ENCODE results near the gene DCAF8. TPM values are rescaled to one million over a fixed set of nuclear protein-coding genes. Genes with fewer than 3 reads are reported as not detected.
A peak's percentile ranks its signal among the peaks of the same experiment; 100 is the strongest.
"Not testable (repeated sequence)": the region's sequence is repeated elsewhere in the genome, so short reads cannot be mapped to it uniquely, and the experiment has no call there.

DCAF8 gene
- 142 TPM for total RNA-seq

DNA sequence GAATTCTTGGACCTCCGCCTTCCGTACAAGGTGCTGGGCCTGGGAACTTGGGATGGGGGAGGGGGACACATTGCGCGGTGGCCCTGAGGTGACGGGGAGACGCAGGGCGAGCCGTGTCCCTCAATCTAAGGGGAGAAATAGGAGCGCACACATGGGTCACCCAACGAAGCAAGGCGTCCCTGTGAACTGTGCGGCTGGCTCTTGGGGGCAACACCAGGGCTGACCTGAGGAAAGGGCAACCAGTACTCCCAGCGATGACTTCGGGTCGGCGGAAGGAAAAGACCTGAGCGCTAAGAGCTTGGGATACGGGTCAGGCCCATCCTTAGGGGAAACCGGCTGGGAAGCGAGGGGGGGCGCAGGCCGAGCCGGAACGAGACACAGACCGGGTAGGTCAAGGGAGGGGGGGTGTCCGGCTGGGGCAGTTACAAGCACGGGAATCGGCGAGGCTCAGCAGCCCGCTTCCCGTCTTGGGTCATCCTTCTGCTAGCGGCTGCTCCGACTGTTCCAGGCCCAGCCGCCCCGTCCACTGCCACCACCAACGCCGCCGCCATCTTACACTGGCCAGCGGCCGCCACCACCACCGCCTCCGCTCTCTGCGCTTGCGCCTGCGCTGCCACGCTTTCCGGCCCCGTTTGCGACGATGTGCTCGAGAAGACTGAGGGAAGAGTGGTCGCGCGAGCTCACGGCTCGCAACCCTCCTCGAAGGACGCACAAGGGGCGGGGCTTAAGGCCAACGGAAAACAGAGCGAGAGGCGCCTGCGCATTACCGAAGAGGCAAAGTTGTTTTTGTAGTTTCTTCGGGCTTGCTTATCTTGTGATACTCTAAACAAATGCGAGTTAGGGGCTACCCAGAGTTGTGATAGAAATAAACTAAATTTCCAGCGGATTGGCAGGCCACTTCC lies at the start of gene DCAF8:
DCAF8 (minus strand) TSS at position 657 of the 902 bp plus-strand sequence. CDS start 18,541 bp downstream, outside the sequence.
- DNase-seq (ENCODE audit: low spot score): peak; percentile 99
- intact Hi-C loops (cut with DNase I): no loop called here
- ATAC-seq: peak; percentile 99

GRCh38 chr1:160309571-160309970 lies 47.2 kb upstream of the DCAF8 start:
- ATAC-seq: no peak
- intact Hi-C loops (cut with DNase I): no loop called here
- DNase-seq (ENCODE audit: low spot score): no peak

- ATAC-seq (no peak), DNase-seq (ENCODE audit: low spot score) (no peak)
- intact Hi-C loops (cut with DNase I): no loop called here
These were observed 46.8 kb upstream of the DCAF8 start for GRCh38 chr1:160309185-160309557.

DNA sequence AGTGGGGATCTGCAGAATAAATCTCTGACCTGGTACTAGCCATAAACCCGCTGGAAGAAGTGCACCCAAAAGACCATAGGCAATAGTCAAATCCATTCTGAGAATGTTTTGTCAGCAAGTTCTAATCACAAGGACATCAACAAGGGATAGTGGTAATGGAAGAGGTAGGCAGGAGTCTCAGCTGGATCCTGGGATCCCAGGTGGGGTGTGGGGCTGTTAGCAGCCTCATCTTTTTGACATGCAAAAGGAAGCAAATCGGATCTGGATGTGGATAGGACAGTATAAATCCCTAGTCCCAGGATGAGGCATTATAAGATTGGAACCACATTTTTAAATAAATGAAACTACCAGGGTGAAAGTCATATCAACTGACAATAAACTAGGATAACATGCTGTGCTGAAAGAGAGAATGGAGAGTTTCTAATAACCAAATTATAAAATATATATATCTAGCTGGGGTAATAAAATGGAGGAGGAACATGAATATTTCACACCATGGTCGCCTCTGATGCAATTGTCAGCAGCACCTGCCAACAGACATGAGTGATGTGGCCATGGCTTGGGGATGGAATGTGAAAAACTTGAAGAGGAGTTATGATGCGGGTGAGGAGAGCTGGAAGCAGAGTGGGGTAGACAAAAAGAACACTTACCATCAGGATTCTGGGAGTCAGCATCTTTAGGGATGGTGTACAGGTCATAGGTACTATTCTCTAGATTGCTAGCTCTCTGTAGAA lies 46.3 kb upstream of the DCAF8 start:
- ATAC-seq: no peak
- no peak for DNase-seq (ENCODE audit: low spot score)
- intact Hi-C loops (cut with DNase I): no loop called here

GRCh38 chr1:160307118-160307791 lies 44.9 kb upstream of the DCAF8 start:
- no peak for ATAC-seq
- intact Hi-C loops (cut with DNase I): no loop called here
- DNase-seq (ENCODE audit: low spot score): no peak

DNA sequence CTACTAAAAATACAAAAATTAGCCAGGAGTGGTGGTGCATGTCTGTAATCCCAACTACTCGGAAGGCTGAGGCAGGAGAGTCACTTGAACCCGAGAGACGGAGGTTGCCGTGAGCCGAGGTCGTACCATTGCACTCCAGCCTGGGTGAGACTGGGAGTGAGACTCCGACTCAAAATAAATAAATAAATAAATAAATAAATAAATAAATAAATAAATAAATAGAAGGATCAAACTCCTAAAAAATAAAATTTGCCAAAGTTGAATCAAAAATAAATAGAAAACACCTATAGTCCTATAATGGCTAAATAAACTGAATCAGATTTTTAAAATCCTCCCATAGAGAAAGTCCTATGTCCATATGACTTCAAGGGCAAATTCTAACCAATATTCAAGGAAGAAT lies 37.8 kb upstream of the DCAF8 start:
- DNase-seq (ENCODE audit: low spot score): no peak
- no peak for ATAC-seq
- intact Hi-C loops (cut with DNase I): no loop called here

DNA sequence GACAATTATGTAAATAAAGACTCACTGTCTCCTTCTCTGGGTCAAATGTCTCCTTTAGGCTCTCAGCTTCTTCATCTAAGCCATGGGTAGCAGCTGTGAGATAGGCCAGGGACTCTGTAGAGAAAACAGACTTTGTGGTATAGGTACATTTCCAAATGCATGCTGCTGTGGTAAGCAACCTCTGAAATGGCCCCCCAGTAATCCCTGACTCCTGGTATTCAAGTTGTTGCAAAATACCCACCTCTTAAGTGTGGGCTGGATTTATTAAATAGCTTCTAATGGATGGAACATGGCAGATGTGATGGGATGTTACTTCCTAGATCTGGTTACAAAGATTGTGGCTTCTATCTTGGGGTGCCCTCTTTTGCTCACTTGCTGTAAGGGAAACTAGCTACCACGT lies 33.7 kb upstream of the DCAF8 start:
- ATAC-seq (no peak), DNase-seq (ENCODE audit: low spot score) (no peak)
- intact Hi-C loops (cut with DNase I): no loop called here

GRCh38 chr1:160293020-160293968 lies 30.9 kb upstream of the DCAF8 start:
- ATAC-seq (no peak), DNase-seq (ENCODE audit: low spot score) (no peak)
- intact Hi-C loops (cut with DNase I): no loop called here

- DNase-seq (ENCODE audit: low spot score) (peak; percentile 70), ATAC-seq (peak; percentile 90)
These were observed 29.2 kb upstream of the DCAF8 start for GRCh38 chr1:160291248-160292220.

DNA sequence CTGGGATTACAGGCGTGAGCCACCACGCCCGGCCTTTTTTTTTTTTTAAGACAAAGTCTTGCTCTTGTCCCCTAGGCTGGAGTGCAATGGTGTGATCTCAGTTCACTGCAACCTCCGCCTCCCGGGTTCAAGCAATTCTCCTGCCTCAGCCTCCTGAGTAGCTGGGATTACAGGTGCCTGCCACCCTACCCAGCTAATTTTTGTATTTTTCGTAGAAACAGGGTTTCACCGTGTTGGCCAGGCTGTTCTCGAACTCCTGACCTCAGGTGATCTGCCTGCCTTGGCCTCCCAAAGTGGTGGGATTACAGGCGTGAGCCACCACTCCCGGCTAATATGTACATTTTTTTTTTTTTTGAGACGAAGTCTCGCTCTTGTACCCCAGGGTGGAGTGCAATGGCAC lies 25.4 kb upstream of the DCAF8 start:
- ATAC-seq; DNase-seq (ENCODE audit: low spot score); intact Hi-C loops (cut with DNase I): not testable (repeated sequence)

More at GRCh38 chr1:160291248-160292220, 29.2 kb upstream of the DCAF8 start:
- intact Hi-C loops (cut with DNase I): no loop called here

GRCh38 chr1:160285506-160285905 lies 23.2 kb upstream of the DCAF8 start:
- DNase-seq (ENCODE audit: low spot score) (no peak), ATAC-seq (no peak)
- intact Hi-C loops (cut with DNase I): no loop called here

DNA sequence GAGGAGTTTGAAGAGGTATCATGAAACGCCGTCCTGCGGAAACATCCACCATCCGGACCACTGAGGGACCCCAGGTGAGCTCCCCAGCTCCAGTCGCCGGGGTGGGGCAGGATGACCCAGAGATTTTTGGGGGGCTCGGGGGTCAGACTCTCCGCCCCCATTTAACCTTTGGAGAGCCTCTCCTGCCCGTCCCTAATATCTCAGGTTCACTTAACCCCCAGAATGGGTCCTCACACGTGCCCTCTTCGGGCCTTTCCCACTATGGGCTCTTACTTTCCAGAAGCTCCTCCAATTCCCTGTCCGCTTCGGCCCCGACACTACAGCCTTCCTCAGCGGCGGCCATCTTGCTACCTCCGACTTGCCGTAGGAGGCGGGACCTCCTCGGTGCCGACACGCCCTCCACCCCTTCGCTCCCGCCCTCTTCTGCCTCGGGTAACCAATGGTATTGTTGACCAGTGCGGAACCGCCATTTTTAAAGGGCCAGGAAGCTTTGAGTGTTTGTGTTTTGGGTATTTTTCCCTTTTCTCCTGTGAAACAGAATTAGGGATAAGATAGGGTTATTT lies 22.5 kb upstream of the DCAF8 start, which contains the start of gene PEX19:
PEX19 (minus strand) TSS at position 352 of the 563 bp plus-strand sequence; CDS start at position 343, 9 bp downstream.
- DNase-seq (ENCODE audit: low spot score): peak; percentile 96
- peak; percentile 99 for ATAC-seq
- intact Hi-C loops (cut with DNase I): no loop called here

DNA sequence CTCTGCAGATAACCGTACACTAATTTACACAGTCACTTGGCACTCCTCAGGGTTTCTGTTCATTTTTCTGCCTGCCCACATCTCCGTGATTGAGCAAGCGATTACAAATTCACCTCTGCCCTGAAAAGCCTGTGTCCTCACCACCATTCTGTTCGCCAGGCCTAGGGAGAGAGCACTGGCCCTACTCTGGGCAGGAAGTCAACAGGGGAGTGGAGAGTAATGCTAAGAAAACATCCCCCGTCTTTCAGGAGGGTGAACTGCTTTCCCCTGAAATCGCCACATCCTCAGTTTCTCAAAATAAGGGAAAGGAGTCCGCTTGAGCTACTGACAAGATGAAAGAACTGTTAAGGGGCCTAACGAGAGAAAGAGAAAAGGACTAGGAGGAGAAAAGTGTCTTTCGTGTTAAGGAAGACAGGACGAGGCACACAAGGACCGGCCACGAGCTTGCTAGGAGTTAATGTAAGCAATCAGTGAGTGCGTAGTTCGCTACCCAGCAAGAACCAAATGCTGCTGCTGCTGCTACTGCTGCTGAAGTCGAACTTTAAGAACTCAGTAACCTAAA lies 22.0 kb upstream of the DCAF8 start:
- DNase-seq (ENCODE audit: low spot score): no peak
- intact Hi-C loops (cut with DNase I): no loop called here

GRCh38 chr1:160282807-160283206 lies 20.5 kb upstream of the DCAF8 start:
- DNase-seq (ENCODE audit: low spot score): no peak
- intact Hi-C loops (cut with DNase I): no loop called here
- no peak for ATAC-seq

More for the DNA sequence above, 22.0 kb upstream of the DCAF8 start:
- peak; percentile 67 for ATAC-seq

GRCh38 chr1:160277987-160278386 lies 15.6 kb upstream of the DCAF8 start:
- ATAC-seq: no peak
- intact Hi-C loops (cut with DNase I): no loop called here
- DNase-seq (ENCODE audit: low spot score): no peak

GRCh38 chr1:160277330-160277729 lies 15.0 kb upstream of the DCAF8 start:
- intact Hi-C loops (cut with DNase I): no loop called here
- ATAC-seq: no peak

DNA sequence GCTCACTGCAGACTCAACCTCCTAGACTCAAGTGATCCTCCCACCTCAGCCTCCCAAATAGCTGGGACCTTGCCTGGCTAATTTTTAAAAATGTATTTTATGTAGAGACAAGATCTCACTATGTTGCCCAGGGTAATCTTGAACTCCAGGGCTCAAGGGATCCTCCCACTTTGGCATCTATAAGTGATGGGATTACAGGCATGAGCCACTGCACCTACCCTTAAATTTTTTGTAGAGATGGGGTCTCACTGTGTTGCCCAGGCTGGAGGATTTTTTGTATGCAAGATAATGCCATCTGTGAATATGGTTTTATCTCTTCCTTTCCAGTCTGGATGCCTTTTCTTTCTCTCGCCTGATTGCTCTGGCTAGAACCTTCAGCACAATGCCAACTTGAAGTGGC lies 8.7 kb upstream of the DCAF8 start:
- ATAC-seq (no peak), DNase-seq (ENCODE audit: low spot score) (no peak)
- intact Hi-C loops (cut with DNase I): no loop called here

More at GRCh38 chr1:160277330-160277729, 15.0 kb upstream of the DCAF8 start:
- no peak for DNase-seq (ENCODE audit: low spot score)
